NCI-H510A treated with DMSO at 0.1 percent for 48 hours (cell line): ENCODE measurements around the gene IL12A.

Source experiments
- DNase-seq: peaks from one replicate; lab custom pipeline; 2025; lab: John Stamatoyannopoulos, UW

Gene IL12A

GRCh38 chr3:160027541-160028195 is 39.0 kb downstream of the IL12A start:
- peak; percentile 37 for DNase-seq

GRCh38 chr3:160035757-160036156 is 47.1 kb downstream of the IL12A start:
- no peak for DNase-seq

GRCh38 chr3:160038862-160039562 is 50.4 kb downstream of the IL12A start:
- no peak for DNase-seq

- DNase-seq, result no peak
Measured at GRCh38 chr3:160040181-160040580, 51.5 kb downstream of the IL12A start.

GRCh38 chr3:160041465-160041864 is 52.8 kb downstream of the IL12A start:
- no peak for DNase-seq

- DNase-seq, result no peak
Measured at GRCh38 chr3:160044121-160044520, 55.5 kb downstream of the IL12A start.
